DND-41 (cell line): Measurements from ENCODE around the gene FAM171A1.

Experiments
- EZH2 ChIP-seq: IDR thresholded peaks from 3 replicates; pipeline ENCODE4 v1.6.1; 2012; ENCODE audit warnings: borderline replicate concordance, low read depth, mild to moderate bottlenecking, moderate library complexity, low read length, inconsistent platforms; ENCODE audit not compliant: severe bottlenecking
- TF ChIP-seq, protein P1 (sequence below): IDR thresholded peaks from 2 replicates; pipeline ENCODE4 v1.5.1; 2012; ENCODE audit warnings: borderline replicate concordance, low read length, moderate library complexity, mild to moderate bottlenecking; ENCODE audit not compliant: poor library complexity, severe bottlenecking; ENCODE audit errors: extremely low read depth

DNA sequence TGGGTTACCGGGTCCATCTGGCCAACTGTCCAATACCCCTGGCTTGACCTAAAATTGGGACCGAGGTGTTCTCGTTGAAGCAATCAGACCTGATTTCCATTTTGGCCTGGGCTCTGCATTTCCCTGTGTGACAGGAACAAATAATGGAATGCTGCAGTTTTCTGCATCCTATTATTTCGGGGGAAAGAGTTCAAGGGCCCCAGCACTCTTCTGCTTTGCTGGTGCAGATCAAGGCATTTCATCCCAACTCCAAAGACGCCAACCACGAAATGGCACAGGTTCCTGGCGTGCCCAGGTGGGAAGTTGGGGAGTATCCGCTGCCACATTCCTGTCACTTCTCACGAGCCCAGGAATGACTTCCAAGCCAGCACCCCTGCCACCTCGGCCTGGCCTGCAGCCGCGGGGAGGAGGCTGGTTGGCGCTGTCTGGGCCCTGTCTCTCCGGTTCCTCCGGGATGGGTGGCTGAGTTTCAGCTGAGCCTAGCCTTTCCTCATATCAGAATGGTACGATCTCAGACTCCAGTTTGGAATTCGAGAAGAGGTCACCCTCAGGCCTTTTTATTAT, 56.5 kb downstream of the FAM171A1 start:
- TF ChIP-seq, protein P1, sequence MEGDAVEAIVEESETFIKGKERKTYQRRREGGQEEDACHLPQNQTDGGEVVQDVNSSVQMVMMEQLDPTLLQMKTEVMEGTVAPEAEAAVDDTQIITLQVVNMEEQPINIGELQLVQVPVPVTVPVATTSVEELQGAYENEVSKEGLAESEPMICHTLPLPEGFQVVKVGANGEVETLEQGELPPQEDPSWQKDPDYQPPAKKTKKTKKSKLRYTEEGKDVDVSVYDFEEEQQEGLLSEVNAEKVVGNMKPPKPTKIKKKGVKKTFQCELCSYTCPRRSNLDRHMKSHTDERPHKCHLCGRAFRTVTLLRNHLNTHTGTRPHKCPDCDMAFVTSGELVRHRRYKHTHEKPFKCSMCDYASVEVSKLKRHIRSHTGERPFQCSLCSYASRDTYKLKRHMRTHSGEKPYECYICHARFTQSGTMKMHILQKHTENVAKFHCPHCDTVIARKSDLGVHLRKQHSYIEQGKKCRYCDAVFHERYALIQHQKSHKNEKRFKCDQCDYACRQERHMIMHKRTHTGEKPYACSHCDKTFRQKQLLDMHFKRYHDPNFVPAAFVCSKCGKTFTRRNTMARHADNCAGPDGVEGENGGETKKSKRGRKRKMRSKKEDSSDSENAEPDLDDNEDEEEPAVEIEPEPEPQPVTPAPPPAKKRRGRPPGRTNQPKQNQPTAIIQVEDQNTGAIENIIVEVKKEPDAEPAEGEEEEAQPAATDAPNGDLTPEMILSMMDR = no peak
- no peak for TF ChIP-seq EZH2
